ENCODE data around the gene RNF135.
"Not testable (repeated sequence)": the region's sequence is repeated elsewhere in the genome, so short reads cannot be mapped to it uniquely, and the experiment has no call there.

RNF135 gene

DNA sequence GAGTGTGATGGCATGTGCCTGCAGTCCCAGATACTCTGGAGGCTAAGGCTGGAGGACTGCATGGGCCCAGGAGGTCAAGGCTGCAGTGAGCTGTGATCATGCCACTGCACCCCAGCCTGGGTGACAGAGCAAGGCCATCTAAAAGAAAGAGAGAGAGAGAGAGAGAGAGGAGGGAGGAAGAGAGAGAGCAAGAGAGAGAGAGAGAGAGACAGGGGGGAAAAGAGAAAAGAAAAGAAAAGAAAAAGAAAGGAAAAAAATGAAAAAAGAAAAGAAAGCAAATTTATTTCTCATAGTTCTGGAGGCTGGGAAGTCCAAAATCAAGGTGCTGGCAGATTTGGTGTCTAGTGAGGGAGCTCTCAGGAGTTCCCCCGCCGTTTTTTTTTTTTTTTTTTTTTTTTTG, 33.3 kb downstream of the RNF135 start:
- DNase-seq = no peak

DNA sequence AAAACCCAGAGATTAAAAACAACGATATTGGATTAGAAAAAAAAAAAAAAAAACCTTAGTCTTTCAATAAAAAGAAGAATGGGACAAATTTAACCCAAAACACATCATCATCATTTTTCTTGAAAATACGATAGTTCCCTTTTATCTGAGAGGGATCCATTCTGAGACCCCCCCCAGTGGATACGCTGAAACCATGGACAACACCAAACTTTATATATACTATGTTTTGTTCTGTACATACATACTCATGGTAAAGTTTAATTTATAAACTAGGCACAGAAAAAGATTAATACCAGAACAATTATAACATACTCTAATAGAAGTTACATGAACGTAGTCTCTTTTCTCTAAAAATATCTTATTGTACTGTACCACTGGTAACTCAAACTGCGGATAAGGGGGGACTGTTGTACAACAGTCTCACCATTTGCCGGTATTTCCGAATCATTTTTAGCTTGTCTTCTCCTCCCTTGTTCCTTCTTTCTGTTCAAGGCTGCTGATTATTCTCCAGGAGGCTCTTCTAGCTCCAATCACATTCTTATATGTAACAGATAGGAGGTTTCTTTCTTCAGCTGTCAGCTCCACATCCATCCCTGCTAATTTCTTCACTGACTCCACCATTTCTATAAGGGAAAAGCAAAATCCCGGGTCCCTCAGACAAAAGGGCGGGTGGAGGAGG, 37.0 kb downstream of the RNF135 start:
- no peak for DNase-seq

DNA sequence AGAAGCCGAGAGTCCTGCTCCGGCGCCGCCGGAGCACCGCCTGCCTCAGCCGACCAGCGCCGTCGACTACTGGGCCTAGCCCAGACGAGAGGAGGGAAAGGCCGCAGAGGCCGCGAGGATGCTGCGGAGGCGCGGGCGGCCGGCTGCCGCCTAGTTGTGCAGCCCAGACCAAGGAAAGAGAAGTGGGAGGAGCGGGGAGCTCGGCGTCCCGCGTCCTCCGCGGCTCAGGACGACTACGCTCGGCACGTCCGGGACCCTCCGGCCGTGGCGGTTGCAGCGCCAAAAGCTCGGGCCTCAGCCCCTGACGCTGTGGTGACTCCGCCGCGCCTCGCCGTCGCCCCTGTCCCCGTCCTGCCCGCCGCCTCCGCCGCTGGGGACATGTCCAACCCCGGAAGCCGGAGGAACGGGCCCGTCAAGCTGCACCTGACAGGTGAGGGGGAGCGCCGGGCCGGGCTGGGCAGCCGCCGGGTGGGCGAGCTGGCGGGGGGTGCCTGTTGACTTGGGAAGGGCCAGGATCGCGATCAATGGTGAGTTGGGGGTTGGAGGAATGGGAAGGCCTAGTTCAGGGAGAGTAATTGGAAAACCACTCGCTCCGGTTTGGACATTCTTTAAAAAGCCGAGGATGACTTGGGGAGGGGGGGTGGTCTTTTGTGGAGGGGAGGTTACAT, 37.7 kb downstream of the RNF135 start:
- peak; percentile 21 for DNase-seq

DNA sequence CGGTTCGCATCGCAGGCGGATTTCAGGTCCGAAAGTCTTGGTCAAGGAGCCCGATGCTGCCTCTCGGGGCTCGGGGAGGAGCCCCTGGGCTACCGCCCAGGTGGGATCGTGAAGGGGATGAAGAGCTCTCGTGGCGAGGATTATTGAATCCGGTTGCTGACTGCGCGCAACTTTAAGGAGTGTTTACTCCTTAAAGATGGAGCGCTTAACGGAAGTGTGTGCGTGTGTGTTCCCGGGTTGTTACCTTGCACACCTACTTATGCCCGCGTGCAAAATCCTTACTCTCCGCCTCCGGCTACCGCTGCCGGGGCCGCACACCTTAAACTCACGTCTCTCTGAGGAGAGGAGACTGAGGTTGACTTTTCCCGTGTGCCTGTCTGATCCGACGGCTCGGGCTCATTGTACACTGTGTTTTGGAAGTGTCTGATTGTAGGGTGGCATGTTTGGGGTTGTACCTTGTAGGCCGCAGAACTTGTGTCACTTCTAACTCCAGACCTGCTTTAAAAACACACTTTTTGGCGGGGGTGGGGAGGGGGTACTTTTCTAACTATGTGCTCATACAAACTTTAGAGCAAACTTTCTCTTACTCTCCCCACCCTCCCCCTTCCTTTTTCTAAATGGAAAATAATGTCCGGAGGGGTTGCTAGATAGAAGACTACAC, 38.3 kb downstream of the RNF135 start:
- not testable (repeated sequence) for DNase-seq

DNA sequence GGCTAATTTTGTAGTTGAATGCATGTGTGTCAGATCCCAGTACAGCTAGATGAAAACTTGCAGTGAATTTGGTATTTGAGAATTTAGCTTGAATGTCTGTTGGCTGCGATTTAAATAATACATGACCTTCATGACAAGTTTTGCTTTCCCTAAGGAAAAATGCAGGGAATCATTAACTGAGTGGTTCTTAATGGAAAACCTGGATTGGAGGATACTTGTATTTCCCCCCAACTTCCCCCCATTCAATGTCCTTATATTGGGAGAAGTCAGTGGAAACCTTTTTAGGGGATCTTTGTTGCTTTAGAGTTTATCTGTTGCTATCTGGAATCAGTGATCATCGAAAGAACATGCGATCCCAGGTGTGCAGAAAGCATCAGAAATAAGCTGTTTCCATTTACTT, 39.2 kb downstream of the RNF135 start:
- DNase-seq = not testable (repeated sequence)

DNA sequence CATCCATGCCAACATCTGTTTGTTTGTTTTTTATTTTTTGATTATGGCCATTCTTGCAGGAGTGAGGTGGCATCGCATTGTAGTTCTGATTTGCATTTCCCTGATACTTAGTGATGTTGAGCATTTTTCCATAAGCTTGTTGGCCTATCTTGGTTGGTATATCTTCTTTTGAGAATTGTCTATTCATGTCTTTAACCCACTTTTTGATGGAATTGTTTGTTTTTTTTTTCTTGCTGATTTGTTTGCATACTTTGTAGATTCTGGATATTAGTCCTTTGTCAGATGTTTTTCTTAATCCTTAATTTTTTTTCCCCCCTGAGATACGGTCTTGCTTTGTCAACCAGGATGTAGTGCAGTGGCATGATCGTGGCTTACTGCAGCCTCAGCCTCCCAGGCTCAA, 43.0 kb downstream of the RNF135 start:
- no peak for DNase-seq

DNA sequence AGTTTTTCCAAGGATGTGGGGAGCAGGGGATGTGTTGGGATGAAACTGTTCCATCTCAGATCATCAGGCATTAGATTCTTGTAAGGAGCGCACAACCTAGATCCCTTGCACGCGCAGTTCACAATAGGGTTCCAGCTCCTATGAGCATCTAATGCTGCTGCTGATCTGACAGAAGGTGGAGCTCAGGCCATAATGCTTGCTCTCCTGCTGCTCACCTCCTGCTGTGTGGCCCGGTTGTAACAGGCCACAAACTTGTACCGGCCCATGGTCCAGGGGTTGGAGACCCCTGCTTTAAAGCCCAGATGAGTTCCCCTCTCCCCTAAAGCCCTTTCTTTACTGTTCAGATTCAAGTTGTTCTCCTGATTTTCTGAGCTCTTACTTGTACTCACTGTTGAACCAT, 44.8 kb downstream of the RNF135 start:
- no peak for DNase-seq

DNA sequence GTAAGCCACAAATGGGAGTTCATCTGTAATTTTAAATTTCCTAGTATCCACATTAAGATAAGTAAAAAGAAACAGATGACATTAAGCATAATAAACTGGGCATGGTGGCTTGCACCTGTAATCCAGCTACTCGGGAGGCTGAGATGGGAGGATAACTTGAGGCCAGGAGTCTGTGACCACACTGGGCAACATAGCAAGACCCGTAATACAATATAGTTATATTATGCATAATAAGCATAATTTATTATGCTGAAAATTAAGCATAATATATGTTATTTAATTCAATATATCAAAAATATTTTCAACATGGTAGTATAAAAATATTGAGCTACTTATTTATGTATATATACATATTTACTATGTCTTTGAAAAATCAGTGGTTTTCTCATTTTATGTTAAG, 48.2 kb downstream of the RNF135 start:
- DNase-seq = no peak

DNA sequence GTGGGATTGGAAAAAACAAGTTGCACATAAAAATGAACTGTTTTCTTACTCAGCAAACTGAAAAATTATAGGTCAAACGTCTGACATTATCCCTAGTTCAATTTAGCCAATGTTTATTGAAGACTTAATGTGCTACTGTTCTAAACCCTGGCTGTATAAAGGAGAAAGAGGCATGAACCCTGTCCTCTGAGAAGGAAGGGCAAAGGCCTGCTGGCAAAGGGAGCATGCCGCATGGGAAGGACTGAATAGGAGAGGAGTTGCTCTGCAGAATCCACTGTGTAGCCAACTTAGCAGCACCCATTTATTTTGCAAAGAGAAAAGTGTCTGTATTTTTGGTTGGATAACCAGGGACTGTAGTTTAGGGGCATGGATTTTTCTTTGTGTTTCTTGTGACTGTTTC, 52.3 kb downstream of the RNF135 start:
- not testable (repeated sequence) for DNase-seq

DNA sequence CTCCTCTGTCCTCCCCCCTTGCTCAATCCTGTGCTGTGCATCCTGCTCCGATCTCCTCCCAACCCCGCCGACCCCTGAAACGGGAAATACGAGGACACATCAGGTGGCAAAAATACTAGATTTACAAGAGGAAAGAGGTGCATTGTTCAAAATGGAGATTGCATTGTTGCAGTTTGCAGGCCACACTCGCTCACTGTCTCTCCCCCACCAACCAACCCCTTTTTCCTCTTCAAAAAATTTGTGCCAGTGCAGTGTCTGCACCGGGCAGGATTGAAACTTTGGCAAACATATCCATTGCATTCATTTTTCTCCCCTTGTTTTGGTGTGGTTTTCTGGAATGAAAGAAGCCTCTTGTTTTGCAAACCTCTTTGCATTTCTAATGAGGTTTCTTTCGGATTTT, 61.0 kb downstream of the RNF135 start:
- DNase-seq = no peak

DNA sequence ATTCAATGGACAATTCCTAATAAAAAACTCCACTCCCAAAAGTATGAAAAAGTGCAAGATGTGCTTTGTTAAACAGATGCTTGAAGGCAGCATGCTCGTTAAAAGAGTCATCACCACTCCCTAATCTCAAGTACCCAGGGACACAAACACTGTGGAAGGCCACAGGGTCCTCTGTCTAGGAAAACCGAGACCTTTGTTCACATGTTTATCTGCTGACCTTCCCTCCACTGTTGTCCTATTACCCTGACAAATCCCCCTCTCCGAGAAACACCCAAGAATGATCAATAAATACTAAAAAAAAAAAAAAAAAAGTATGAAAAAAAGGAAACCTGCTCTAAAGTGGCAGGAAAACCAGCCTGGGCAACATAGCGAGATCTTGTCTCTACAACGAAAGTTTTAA, 64.8 kb downstream of the RNF135 start:
- DNase-seq = not testable (repeated sequence)

DNA sequence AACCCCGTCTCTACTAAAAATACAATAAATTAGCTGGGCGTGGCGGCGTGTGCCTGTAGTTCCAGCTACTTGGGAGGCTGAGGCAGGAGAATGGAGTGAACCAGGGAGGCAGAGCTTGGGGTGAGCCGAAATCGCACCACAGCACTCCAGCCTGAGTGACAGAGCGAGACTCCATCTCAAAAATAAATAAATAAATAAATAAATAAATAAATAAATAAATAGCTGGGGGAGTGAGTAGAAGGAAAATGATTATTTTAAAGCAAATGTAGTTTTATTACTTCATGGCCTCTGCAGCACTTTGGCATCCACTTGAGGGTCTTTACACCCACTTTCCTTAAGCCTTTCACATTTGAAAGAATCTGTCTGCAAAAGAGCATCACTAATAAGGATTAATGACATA, 70.0 kb downstream of the RNF135 start:
- DNase-seq = not testable (repeated sequence)

DNA sequence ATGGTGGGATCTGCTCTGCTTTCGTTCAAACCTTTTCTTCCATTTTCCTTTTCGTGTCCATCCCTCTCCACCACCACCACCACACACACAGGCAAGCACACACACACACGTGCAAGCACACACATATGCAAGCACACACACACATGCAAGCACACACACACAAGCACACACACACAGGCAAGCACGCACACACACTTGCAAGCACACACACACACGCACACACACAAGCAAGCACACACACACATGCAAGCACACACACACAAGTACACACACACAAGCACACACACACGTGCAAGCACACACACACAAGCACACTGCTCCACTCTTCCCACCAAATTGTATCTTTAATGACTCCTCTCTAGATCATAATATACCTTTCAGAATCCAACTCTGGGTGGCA, 71.5 kb downstream of the RNF135 start:
- DNase-seq = not testable (repeated sequence)

DNA sequence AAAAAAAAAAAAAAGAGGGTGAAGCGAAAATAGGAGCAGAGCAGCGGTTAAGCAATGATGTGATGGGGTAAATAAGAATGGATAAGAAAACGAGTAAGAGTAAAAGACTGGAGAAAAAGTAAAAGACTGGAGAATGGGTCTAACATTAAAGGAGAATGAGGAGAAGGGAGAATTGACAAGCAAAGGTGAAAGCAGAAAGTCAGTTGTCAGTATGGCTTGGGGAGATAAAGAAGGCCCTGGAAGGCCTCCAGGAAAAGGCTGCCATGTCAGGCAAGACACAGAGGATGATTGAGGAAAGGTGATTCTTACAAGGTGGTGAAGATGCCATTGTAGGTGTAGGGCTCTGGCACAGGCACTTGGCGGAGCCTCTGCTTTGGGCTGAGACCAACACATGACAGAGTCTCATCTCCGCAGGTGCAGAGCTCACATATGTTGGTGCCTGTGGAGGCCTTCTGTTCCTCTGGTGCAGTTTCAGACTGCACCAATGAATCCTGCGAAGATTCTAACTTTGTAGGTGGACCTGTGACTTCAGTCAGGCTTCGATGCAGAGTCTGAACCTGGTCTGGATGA, 76.1 kb downstream of the RNF135 start:
- peak; percentile 49 for DNase-seq

DNA sequence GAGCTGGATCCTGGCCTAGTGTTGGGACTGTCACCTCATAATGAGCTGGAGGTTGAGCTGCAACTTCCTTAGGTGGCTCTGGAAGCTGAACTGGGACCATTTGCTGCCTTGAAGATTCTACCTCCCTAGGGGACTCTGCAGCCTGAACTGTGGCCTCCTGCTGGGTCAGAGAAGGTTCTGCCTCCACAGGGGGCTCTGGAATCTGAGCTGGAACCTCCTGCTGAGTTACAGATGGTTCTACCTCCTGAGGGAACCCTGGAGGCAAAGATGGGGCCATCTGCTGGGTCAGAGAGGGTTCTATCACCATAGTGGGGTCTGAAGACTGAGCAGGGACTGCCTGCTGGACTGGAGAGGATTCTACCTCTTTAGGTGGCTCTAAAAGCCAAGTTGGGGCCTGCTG, 77.3 kb downstream of the RNF135 start:
- no peak for DNase-seq

DNA sequence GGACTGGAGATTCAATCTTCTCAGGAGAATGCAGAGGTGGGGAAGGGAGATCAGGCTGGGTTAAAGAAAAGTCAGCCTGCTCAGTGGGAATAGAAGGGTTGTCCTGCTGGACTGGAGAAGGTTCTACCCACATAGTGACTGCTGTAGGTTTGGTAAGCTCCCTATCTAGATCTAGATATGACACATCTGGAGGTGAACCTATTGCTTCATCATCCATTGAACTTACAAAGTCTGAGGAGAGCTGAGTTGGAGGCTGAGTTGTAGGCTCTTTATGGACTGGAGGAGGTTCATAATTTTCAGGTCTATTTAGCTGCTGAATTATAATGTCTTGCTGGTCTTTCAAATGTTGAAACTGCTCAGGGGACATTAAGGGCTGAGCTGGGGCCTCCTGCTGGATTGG, 77.9 kb downstream of the RNF135 start:
- DNase-seq = no peak
